ENCODE measurements around the gene TNN.

Gene TNN

GRCh38 chr1:175186433-175187160 is 119.0 kb downstream of the TNN start:
- Histone ChIP-seq H3K27me3 (replicated peaks) (no peaks in the 10 kb centered on the region), H3K36me3 (replicated peaks) (no peaks in the 10 kb centered on the region), H3K4me3 (ENCODE audit: low read depth, low read length) (no peak overlapping the region), H3K27ac (no peak overlapping the region)
- in situ Hi-C loops (cut with HindIII; ENCODE audit: low pct_ligation_motif_present, low sequenced_read_pairs) = no loop called here
- DNase-seq = no peak
- no peak for TF ChIP-seq CTCF (IDR thresholded peaks at IDR 0.05; ENCODE audit: low read depth, low read length, missing control alignments)

- no peak for DNase-seq
- Histone ChIP-seq H3K27me3 (replicated peaks) (peaks cover 3% of the 10 kb centered on the region), H3K36me3 (replicated peaks) (no peaks in the 10 kb centered on the region), H3K27ac (no peak overlapping the region), H3K4me3 (ENCODE audit: low read depth, low read length) (no peak overlapping the region)
- TF ChIP-seq CTCF (IDR thresholded peaks at IDR 0.05; ENCODE audit: low read depth, low read length, missing control alignments) = no peak
- in situ Hi-C loops (cut with HindIII; ENCODE audit: low pct_ligation_motif_present, low sequenced_read_pairs) = no loop called here
These were observed 121.3 kb downstream of the TNN start for GRCh38 chr1:175188936-175189335.

- no peak overlapping the region for H3K27ac ChIP-seq
- no peak overlapping the region for H3K4me3 ChIP-seq (ENCODE audit: low read depth, low read length)
- TF ChIP-seq CTCF (IDR thresholded peaks at IDR 0.05; ENCODE audit: low read depth, low read length, missing control alignments) = no peak
- peaks cover 3% of the 10 kb centered on the region for H3K27me3 ChIP-seq (replicated peaks)
- no peaks in the 10 kb centered on the region for H3K36me3 ChIP-seq (replicated peaks)
- no peak for DNase-seq
- in situ Hi-C loops (cut with HindIII; ENCODE audit: low pct_ligation_motif_present, low sequenced_read_pairs) = no loop called here
These were observed 124.0 kb downstream of the TNN start for GRCh38 chr1:175191659-175192058.

GRCh38 chr1:175192111-175192629 is 124.5 kb downstream of the TNN start:
- in situ Hi-C loops (cut with HindIII; ENCODE audit: low pct_ligation_motif_present, low sequenced_read_pairs) = no loop called here
- H3K4me3 ChIP-seq (ENCODE audit: low read depth, low read length) = peak overlapping the region; percentile 46

GRCh38 chr1:175192630-175193526 is 125.2 kb downstream of the TNN start, which contains the start of gene KIAA0040:
KIAA0040 (minus strand) TSS chr1:175192776; CDS start chr1:175161013, 31,763 bp downstream.
- Histone ChIP-seq H3K4me3 (ENCODE audit: low read depth, low read length) (peak within 1 kb of the TSS; percentile 46), H3K27me3 (replicated peaks) (peaks cover 3% of the 10 kb centered on the region), H3K27ac (no peak within 1 kb of the TSS), H3K36me3 (replicated peaks) (no peaks in the 10 kb centered on the region)
- TF ChIP-seq CTCF (IDR thresholded peaks at IDR 0.05; ENCODE audit: low read depth, low read length, missing control alignments) = peak; percentile 4
- in situ Hi-C loops (cut with HindIII; ENCODE audit: low pct_ligation_motif_present, low sequenced_read_pairs) = no loop called here
- DNase-seq = no peak

More at GRCh38 chr1:175192111-175192629, 124.5 kb downstream of the TNN start:
- H3K27ac ChIP-seq = no peak overlapping the region
- TF ChIP-seq CTCF (IDR thresholded peaks at IDR 0.05; ENCODE audit: low read depth, low read length, missing control alignments) = no peak
- DNase-seq = no peak
- H3K36me3 ChIP-seq (replicated peaks) = no peaks in the 10 kb centered on the region
- H3K27me3 ChIP-seq (replicated peaks) = peaks cover 3% of the 10 kb centered on the region

Measured in brain microvascular endothelial cell (primary cell).